HEK293 (cell line): ENCODE results near the gene HERC2.

Experiments used
- CTCF ChIA-PET: fragments of 350-600 bp; formaldehyde crosslinking; extraction: SDS; loops from one replicate; lab custom pipeline; 2021; ENCODE audit warnings: antibody characterized with exemption; lab: Yijun Ruan, JAX
- POLR2A ChIA-PET: fragments of 300-600 bp; formaldehyde crosslinking; extraction: SDS; loops from one replicate; lab custom pipeline; 2020; ENCODE audit warnings: antibody characterized with exemption, inconsistent platforms; lab: Yijun Ruan, JAX
- H3K27ac ChIP-seq: fragments of 200-500 bp; sonication (Bioruptor generic); 2 replicates; pipeline ENCODE4 v1.5.1; 2014; ENCODE audit warnings: low read depth, low read length, control low read depth, inconsistent platforms; ENCODE audit errors: extremely low read depth
- H3K36me3 ChIP-seq, 2 experiments: fragments of 200-500 bp in 1 of 2; sonication (Bioruptor generic) in 1 of 2; 1 replicate in 1 of 2; 2 replicates in 1 of 2; pipeline ENCODE4 v1.5.1; 2014 to 2017; ENCODE audit warnings: inconsistent platforms in 2 of 2, low read length in 2 of 2; ENCODE audit not compliant: control insufficient read depth in 2 of 2, insufficient read depth in 1 of 2
- H3K4me1 ChIP-seq: fragments of 200-500 bp; sonication (Bioruptor generic); 2 replicates; pipeline ENCODE4 v1.5.1; 2014; ENCODE audit warnings: mild to moderate bottlenecking, low read length, inconsistent platforms; ENCODE audit not compliant: control insufficient read depth, insufficient read depth
- H3K4me3 ChIP-seq: 2 replicates; pipeline ENCODE4 v1.5.1; 2011; ENCODE audit warnings: low read depth, mild to moderate bottlenecking, control low read depth, low read length, moderate library complexity
- H3K9me3 ChIP-seq: fragments of 200-500 bp; sonication (Bioruptor generic); 2 replicates; pipeline ENCODE4 v1.5.1; 2014; ENCODE audit warnings: low read depth, low read length, inconsistent platforms; ENCODE audit not compliant: control insufficient read depth, insufficient read depth
- FEZF1 ChIP-seq: fragments of 450-650 bp; formaldehyde crosslinking; IDR thresholded peaks from 2 replicates; pipeline ENCODE4 v1.5.1; 2016; ENCODE audit warnings: missing biosample characterization, missing genetic modification characterization
- GLIS1 ChIP-seq: fragments of 450-650 bp; formaldehyde crosslinking; IDR thresholded peaks from 2 replicates; pipeline ENCODE4 v1.5.1; 2016; ENCODE audit warnings: missing biosample characterization, missing genetic modification characterization
- KLF9 ChIP-seq: fragments of 450-650 bp; formaldehyde crosslinking; IDR thresholded peaks from 2 replicates; pipeline ENCODE4 v1.5.1; 2016; ENCODE audit warnings: missing biosample characterization, missing genetic modification characterization, low read depth
- OSR2 ChIP-seq: fragments of 450-650 bp; formaldehyde crosslinking; IDR thresholded peaks from 2 replicates; pipeline ENCODE4 v1.5.1; 2016; ENCODE audit warnings: missing biosample characterization, missing genetic modification characterization
- YY1 ChIP-seq: fragments of 450-650 bp; formaldehyde crosslinking; IDR thresholded peaks from 2 replicates; pipeline ENCODE4 v1.5.1; 2018; ENCODE audit warnings: missing biosample characterization, missing genetic modification characterization
- ZNF132 ChIP-seq: fragments of 450-650 bp; formaldehyde crosslinking; IDR thresholded peaks from 2 replicates; pipeline ENCODE4 v1.5.1; 2017; ENCODE audit warnings: missing biosample characterization, missing genetic modification characterization, borderline replicate concordance
- ZNF174 ChIP-seq: fragments of 450-650 bp; formaldehyde crosslinking; IDR thresholded peaks from 2 replicates; pipeline ENCODE4 v1.5.0; 2017; ENCODE audit warnings: missing biosample characterization, mild to moderate bottlenecking, missing genetic modification characterization
- ZNF239 ChIP-seq: fragments of 450-650 bp; formaldehyde crosslinking; IDR thresholded peaks from 2 replicates; pipeline ENCODE4 v1.5.1; 2016; ENCODE audit warnings: missing biosample characterization, missing genetic modification characterization
- ZNF274 ChIP-seq, 2 experiments: fragments of 200-500 bp in 1 of 2; fragments of 450-650 bp in 1 of 2; sonication (Bioruptor generic) in 1 of 2; formaldehyde crosslinking in 1 of 2; IDR thresholded peaks; 2 replicates each; pipeline versions ENCODE4 v1.5.1 to v1.6.1; 2014 to 2016; ENCODE audit warnings: borderline replicate concordance in 1 of 2, inconsistent platforms in 1 of 2, low read length in 1 of 2, missing biosample characterization in 1 of 2, missing genetic modification characterization in 1 of 2
- ZNF416 ChIP-seq: fragments of 450-650 bp; formaldehyde crosslinking; IDR thresholded peaks from 2 replicates; pipeline ENCODE4 v1.5.1; 2016; ENCODE audit warnings: missing biosample characterization, missing genetic modification characterization
- ZNF473 ChIP-seq: fragments of 450-650 bp; formaldehyde crosslinking; IDR thresholded peaks from 2 replicates; pipeline ENCODE4 v1.5.1; 2017; ENCODE audit warnings: missing biosample characterization, missing genetic modification characterization
- ZNF521 ChIP-seq: fragments of 450-650 bp; formaldehyde crosslinking; IDR thresholded peaks from 2 replicates; pipeline ENCODE4 v1.5.1; 2017; ENCODE audit warnings: missing biosample characterization, mild to moderate bottlenecking, missing genetic modification characterization
- ZNF548 ChIP-seq: fragments of 450-650 bp; formaldehyde crosslinking; IDR thresholded peaks from 2 replicates; pipeline ENCODE4 v1.5.1; 2016; ENCODE audit warnings: missing biosample characterization, missing genetic modification characterization
- ZNF555 ChIP-seq: fragments of 450-650 bp; formaldehyde crosslinking; conservative IDR thresholded peaks from 2 replicates; pipeline ENCODE4 v1.5.1; 2017; ENCODE audit warnings: missing biosample characterization, mild to moderate bottlenecking, missing genetic modification characterization, inconsistent platforms
- ZNF626 ChIP-seq: fragments of 450-650 bp; sonication (Bioruptor Pico); formaldehyde crosslinking; IDR thresholded peaks from 2 replicates; pipeline ENCODE4 v1.5.1; 2018; ENCODE audit warnings: missing biosample characterization, missing genetic modification characterization, inconsistent platforms
- ZNF677 ChIP-seq: fragments of 450-650 bp; IDR thresholded peaks from 2 replicates; pipeline ENCODE4 v1.5.0; 2018; ENCODE audit warnings: missing biosample characterization, mild to moderate bottlenecking, missing genetic modification characterization, moderate library complexity
- ZNF76 ChIP-seq: fragments of 450-650 bp; formaldehyde crosslinking; IDR thresholded peaks from 2 replicates; pipeline ENCODE4; 2016; ENCODE audit warnings: low read depth, missing biosample characterization, missing genetic modification characterization, borderline replicate concordance
- ZNF843 ChIP-seq: fragments of 450-650 bp; formaldehyde crosslinking; IDR thresholded peaks from 2 replicates; pipeline ENCODE4 v1.5.1; 2016; ENCODE audit warnings: missing biosample characterization, missing genetic modification characterization
- TF ChIP-seq, protein P1 (sequence below): fragments of 450-650 bp; IDR thresholded peaks from 2 replicates; pipeline ENCODE4 v1.5.1; 2018; ENCODE audit warnings: missing biosample characterization, missing genetic modification characterization
- TF ChIP-seq, protein P2 (sequence below): fragments of 450-650 bp; formaldehyde crosslinking; IDR thresholded peaks from 2 replicates; pipeline ENCODE4 v1.5.1; 2016; ENCODE audit warnings: missing biosample characterization, missing genetic modification characterization
- TF ChIP-seq, protein P3 (sequence below): fragments of 450-650 bp; formaldehyde crosslinking; IDR thresholded peaks from 2 replicates; pipeline ENCODE4 v1.5.1; 2016; ENCODE audit warnings: missing biosample characterization, missing genetic modification characterization
- TF ChIP-seq, protein P4 (sequence below): fragments of 450-650 bp; formaldehyde crosslinking; IDR thresholded peaks from 2 replicates; pipeline ENCODE4 v1.5.1; 2016; ENCODE audit warnings: missing biosample characterization, missing genetic modification characterization

Gene HERC2

DNA sequence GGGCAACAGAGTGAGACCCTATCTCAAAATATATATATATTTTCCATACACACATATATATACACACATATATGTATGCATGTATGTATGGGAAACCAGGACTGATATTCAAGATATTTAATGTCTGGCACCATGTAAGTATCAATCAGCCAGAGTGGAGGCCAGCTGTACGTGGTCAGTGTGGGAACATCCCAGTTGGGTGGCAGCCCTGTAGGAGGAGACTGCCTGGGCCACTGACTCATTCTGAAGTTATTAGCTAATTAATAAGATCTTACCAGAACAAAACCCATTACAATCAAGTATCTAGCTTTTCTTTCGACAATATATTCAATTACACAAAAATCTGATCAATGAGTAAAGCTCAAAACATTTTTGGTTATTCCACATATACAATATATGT lies 137.8 kb downstream of the HERC2 start:
- TF ChIP-seq, protein P1, sequence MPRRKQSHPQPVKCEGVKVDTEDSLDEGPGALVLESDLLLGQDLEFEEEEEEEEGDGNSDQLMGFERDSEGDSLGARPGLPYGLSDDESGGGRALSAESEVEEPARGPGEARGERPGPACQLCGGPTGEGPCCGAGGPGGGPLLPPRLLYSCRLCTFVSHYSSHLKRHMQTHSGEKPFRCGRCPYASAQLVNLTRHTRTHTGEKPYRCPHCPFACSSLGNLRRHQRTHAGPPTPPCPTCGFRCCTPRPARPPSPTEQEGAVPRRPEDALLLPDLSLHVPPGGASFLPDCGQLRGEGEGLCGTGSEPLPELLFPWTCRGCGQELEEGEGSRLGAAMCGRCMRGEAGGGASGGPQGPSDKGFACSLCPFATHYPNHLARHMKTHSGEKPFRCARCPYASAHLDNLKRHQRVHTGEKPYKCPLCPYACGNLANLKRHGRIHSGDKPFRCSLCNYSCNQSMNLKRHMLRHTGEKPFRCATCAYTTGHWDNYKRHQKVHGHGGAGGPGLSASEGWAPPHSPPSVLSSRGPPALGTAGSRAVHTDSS (tag by site-specific recombination) = no peak
- TF ChIP-seq ZNF416 (tag by site-specific recombination) (no peak), FEZF1 (tag by site-specific recombination) (no peak)
- Histone ChIP-seq H3K27ac (no peak overlapping the region), H3K36me3 (peaks cover 0 to 67% of the 10 kb centered on the region in 2 experiments), H3K4me1 (no peaks in the 10 kb centered on the region), H3K4me3 (no peak overlapping the region), H3K9me3 (no peaks in the 10 kb centered on the region)
- ChIA-PET CTCF (interaction anchor here (1.1 kb wide), 1 partner anchor 794 kb away, joined by 3 read pairs; no protein-coding TSS in a partner anchor), POLR2A (no interaction called here)

DNA sequence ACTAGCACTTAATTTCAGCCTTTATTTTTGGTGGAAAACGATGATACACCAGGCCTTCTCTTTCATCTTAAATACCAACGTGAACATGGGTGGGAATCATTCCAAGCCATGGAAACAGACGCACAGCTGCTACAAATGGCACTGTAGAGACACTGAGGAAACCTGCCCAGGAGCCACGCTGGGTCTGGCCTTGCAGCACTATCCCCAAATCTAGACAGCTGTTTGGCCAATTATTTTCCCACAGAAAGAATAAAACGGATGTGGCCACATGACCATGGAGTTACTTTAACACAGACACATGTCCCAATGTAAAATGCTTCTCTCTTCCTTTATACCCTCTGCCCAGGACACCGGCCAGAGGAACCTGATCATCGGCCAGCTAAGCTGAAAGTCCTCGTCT lies 139.2 kb downstream of the HERC2 start:
- Histone ChIP-seq H3K27ac (no peak overlapping the region), H3K4me1 (no peaks in the 10 kb centered on the region), H3K36me3 (peaks cover 0 to 71% of the 10 kb centered on the region in 2 experiments), H3K9me3 (no peaks in the 10 kb centered on the region), H3K4me3 (no peak overlapping the region)
- TF ChIP-seq ZNF132 (tag by site-specific recombination) = no peak
- no peak for TF ChIP-seq ZNF626 (tag by site-specific recombination)
- TF ChIP-seq ZNF76 (tag by site-specific recombination) = no peak
- no peak for TF ChIP-seq ZNF473 (tag by site-specific recombination)
- ChIA-PET CTCF (no interaction called here), POLR2A (no interaction called here)

DNA sequence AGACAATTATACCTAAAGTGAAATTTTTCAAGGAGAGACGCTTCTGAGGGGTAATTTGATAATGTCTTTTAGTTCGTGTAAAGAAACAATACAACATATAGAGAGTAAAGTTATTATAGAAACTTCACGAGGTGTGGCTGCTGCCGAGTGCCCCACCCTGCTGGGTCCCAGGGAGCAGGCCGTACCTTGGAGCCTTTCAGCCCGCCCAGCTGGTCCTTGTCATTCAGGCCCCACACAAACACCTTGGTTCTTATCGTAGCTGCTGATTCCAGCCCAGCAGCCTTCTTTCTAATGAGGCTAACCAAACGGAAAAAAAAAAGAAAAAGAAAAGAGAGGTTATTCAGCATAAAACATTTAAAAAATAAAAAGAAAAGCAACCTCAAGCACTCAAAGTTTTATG lies 139.8 kb downstream of the HERC2 start:
- no peaks in the 10 kb centered on the region for H3K9me3 ChIP-seq
- peaks cover 0 to 70% of the 10 kb centered on the region in 2 experiments for H3K36me3 ChIP-seq
- no peak overlapping the region for H3K4me3 ChIP-seq
- TF ChIP-seq ZNF274 (IDR thresholded peaks at IDR 0.05; ENCODE audit: low read length) (no peak), ZNF274 (tag by site-specific recombination; IDR thresholded peaks at IDR 0.05; ENCODE audit: borderline replicate concordance) (no peak), ZNF677 (no peak), KLF9 (tag by site-specific recombination) (no peak), GLIS1 (tag by site-specific recombination) (no peak), ZNF843 (tag by site-specific recombination) (no peak), YY1 (tag by site-specific recombination) (no peak), ZNF416 (tag by site-specific recombination) (no peak), ZNF239 (tag by site-specific recombination) (no peak), ZNF521 (tag by site-specific recombination) (no peak), OSR2 (tag by site-specific recombination) (no peak), ZNF555 (no peak), ZNF174 (no peak), ZNF548 (tag by site-specific recombination) (no peak), ZNF76 (tag by site-specific recombination) (no peak)
- TF ChIP-seq, protein P2, sequence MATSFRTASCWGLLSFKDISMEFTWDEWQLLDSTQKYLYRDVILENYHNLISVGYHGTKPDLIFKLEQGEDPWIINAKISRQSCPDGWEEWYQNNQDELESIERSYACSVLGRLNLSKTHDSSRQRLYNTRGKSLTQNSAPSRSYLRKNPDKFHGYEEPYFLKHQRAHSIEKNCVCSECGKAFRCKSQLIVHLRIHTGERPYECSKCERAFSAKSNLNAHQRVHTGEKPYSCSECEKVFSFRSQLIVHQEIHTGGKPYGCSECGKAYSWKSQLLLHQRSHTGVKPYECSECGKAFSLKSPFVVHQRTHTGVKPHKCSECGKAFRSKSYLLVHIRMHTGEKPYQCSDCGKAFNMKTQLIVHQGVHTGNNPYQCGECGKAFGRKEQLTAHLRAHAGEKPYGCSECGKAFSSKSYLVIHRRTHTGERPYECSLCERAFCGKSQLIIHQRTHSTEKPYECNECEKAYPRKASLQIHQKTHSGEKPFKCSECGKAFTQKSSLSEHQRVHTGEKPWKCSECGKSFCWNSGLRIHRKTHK (tag by site-specific recombination) = no peak
- TF ChIP-seq, protein P3, sequence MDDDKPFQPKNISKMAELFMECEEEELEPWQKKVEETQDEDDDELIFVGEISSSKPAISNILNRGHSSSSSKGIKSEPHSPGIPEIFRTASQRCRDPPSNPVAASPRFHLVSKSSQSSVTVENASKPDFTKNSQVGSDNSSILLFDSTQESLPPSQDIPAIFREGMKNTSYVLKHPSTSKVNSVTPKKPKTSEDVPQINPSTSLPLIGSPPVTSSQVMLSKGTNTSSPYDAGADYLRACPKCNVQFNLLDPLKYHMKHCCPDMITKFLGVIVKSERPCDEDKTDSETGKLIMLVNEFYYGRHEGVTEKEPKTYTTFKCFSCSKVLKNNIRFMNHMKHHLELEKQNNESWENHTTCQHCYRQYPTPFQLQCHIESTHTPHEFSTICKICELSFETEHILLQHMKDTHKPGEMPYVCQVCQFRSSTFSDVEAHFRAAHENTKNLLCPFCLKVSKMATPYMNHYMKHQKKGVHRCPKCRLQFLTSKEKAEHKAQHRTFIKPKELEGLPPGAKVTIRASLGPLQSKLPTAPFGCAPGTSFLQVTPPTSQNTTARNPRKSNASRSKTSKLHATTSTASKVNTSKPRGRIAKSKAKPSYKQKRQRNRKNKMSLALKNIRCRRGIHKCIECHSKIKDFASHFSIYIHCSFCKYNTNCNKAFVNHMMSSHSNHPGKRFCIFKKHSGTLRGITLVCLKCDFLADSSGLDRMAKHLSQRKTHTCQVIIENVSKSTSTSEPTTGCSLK (tag by site-specific recombination) = no peak
- TF ChIP-seq, protein P4, sequence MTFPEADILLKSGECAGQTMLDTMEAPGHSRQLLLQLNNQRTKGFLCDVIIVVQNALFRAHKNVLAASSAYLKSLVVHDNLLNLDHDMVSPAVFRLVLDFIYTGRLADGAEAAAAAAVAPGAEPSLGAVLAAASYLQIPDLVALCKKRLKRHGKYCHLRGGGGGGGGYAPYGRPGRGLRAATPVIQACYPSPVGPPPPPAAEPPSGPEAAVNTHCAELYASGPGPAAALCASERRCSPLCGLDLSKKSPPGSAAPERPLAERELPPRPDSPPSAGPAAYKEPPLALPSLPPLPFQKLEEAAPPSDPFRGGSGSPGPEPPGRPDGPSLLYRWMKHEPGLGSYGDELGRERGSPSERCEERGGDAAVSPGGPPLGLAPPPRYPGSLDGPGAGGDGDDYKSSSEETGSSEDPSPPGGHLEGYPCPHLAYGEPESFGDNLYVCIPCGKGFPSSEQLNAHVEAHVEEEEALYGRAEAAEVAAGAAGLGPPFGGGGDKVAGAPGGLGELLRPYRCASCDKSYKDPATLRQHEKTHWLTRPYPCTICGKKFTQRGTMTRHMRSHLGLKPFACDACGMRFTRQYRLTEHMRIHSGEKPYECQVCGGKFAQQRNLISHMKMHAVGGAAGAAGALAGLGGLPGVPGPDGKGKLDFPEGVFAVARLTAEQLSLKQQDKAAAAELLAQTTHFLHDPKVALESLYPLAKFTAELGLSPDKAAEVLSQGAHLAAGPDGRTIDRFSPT (tag by site-specific recombination) = no peak
- H3K27ac ChIP-seq = no peak overlapping the region
- CTCF ChIA-PET = no interaction called here
- POLR2A ChIA-PET = no interaction called here
- no peaks in the 10 kb centered on the region for H3K4me1 ChIP-seq
